ENCODE results near the gene ABCC8. TPM values are rescaled to one million over a fixed set of nuclear protein-coding genes. Genes with fewer than 3 reads are reported as not detected.

Gene ABCC8
- total RNA-seq, 1 donor from 2014 or later = not detected

DNA sequence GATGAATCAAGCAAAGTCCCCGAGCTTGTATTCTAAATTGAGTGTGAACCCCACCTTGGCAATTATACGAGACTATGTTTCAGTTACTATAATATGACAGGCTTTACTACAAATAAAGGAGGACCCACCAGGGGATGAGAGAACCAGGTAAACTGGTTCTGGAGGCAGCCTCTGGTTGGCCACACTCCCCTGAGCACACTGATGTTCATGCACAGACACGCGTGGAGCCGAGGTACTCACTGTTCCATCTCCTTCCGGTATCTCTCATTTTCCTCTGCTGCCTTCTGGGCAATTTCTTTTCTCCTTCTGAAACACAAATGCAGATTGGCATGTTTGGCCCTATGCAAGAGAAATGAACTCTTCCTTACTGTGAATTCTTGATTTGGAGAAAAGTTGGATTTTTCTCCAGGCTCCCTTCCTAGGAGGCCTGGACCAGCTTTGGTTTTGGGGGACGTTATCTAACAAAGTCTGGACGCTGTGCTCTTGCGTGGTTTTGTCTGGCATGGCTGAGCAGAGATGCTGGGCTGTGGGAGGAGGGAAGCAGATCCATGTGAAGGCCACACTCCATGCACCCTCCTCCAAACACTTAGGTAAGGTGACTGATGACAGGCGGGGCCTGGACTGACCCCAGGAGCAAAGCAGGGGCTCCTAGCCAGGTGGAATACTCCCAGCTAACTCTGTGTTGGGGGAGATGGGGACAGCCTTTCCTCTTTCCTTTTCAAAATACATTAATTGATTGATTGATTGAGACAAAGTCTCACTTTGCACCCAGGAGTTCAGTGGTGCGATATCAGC lies 44.7 kb upstream of the ABCC8 start:
- POLR2A ChIA-PET = no interaction called here
- no peaks in the 10 kb centered on the region for H3K4me1 Mint-ChIP-seq

DNA sequence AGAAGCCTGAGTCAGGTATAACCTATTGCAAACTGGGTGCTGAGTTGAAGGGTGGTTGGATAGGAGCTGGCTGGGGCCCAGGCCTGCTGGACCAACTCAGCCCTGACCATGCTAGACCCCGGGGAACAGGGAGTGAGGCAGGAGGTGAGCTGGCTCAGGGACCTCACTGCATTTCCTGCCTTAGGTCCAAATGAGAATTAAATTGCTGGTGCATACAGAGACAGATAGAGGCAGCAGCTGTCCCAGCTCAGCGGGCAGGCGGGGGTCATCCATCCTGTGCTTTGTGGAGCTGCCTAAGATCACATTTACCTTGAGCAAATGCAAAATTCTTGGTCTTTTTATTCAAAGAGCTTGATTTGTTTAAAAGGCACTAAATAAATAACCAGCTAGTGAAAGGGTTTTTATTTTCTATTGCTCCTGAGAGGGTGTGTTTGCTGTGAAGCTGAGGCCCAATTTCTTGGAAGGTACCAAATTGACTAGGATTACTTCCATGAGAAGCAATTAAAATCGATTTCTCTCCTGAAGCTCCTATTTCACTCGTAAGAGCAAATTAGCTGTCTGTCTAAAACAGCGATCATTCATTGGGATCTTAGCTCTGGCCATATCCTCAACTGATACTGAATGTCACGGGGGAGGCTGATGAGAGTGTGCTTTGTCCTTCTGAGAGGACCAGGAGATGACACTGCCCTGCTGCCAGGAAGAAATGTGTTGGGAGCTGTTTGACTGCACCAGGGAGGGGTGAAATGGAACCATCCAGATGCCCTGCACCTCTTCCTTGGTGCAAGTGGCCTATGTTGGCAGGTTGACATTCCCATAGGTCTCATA lies 42.6 kb upstream of the ABCC8 start:
- Mint-ChIP-seq H3K27me3 (peaks cover 18% of the 10 kb centered on the region), H3K36me3 (ENCODE audit: low read depth) (no peaks in the 10 kb centered on the region), H3K4me1 (no peaks in the 10 kb centered on the region), H3K4me3 (no peak overlapping the region), H3K9me3 (no peaks in the 10 kb centered on the region), H3K27ac (no peak overlapping the region)
- TF ChIP-seq, protein P1, sequence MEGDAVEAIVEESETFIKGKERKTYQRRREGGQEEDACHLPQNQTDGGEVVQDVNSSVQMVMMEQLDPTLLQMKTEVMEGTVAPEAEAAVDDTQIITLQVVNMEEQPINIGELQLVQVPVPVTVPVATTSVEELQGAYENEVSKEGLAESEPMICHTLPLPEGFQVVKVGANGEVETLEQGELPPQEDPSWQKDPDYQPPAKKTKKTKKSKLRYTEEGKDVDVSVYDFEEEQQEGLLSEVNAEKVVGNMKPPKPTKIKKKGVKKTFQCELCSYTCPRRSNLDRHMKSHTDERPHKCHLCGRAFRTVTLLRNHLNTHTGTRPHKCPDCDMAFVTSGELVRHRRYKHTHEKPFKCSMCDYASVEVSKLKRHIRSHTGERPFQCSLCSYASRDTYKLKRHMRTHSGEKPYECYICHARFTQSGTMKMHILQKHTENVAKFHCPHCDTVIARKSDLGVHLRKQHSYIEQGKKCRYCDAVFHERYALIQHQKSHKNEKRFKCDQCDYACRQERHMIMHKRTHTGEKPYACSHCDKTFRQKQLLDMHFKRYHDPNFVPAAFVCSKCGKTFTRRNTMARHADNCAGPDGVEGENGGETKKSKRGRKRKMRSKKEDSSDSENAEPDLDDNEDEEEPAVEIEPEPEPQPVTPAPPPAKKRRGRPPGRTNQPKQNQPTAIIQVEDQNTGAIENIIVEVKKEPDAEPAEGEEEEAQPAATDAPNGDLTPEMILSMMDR (IDR thresholded peaks at IDR 0.05) = no peak
- DNase-seq = no peak
- ChIA-PET POLR2A (no interaction called here), CTCF (interaction anchor here (1.0 kb wide), 1 partner anchor 13 kb away, joined by 4 read pairs; no protein-coding TSS in a partner anchor)
- intact Hi-C loops (cut with micrococcal nuclease) = no loop called here
- no peak for ATAC-seq (ENCODE audit: low read depth)

More for the DNA sequence above, 44.7 kb upstream of the ABCC8 start:
- CTCF ChIA-PET = interaction anchor here (1.4 kb wide), 1 partner anchor 17 kb away, joined by 3 read pairs; no protein-coding TSS in a partner anchor
- Mint-ChIP-seq H3K36me3 (ENCODE audit: low read depth) (no peaks in the 10 kb centered on the region), H3K4me3 (no peak overlapping the region), H3K9me3 (no peaks in the 10 kb centered on the region), H3K27me3 (peaks cover 13% of the 10 kb centered on the region), H3K27ac (no peak overlapping the region)
- DNase-seq = no peak
- intact Hi-C loops (cut with micrococcal nuclease) = no loop called here
- TF ChIP-seq, protein P1 (IDR thresholded peaks at IDR 0.05) = no peak
- no peak for ATAC-seq (ENCODE audit: low read depth)

DNA sequence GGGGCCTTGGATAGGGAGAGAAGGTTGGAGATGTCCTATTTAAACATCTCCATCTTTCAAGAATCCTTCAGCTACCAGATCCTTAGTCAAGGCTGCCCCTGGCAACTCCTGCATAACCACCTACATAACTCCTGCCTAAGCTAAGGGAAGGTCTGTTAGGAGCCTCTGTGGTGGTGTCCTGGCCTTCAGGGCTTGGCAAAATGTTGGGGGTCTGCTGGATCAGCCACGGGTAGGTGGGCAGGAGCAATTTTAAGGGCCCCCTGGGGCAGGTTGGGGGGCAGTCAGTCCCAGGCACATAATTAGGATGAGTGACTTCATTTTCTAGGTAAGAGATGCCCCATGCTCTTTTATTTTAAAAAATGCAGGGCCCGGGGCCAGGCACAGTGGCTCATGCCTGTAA lies 41.7 kb upstream of the ABCC8 start:
- DNase-seq (no peak), ATAC-seq (ENCODE audit: low read depth) (no peak)
- Mint-ChIP-seq H3K9me3 (no peaks in the 10 kb centered on the region), H3K4me3 (no peak overlapping the region), H3K36me3 (ENCODE audit: low read depth) (no peaks in the 10 kb centered on the region), H3K27ac (no peak overlapping the region), H3K4me1 (no peaks in the 10 kb centered on the region), H3K27me3 (peaks cover 18% of the 10 kb centered on the region)
- ChIA-PET CTCF (no interaction called here), POLR2A (no interaction called here)
- intact Hi-C loops (cut with micrococcal nuclease) = no loop called here
- TF ChIP-seq, protein P1 (IDR thresholded peaks at IDR 0.05) = no peak

DNA sequence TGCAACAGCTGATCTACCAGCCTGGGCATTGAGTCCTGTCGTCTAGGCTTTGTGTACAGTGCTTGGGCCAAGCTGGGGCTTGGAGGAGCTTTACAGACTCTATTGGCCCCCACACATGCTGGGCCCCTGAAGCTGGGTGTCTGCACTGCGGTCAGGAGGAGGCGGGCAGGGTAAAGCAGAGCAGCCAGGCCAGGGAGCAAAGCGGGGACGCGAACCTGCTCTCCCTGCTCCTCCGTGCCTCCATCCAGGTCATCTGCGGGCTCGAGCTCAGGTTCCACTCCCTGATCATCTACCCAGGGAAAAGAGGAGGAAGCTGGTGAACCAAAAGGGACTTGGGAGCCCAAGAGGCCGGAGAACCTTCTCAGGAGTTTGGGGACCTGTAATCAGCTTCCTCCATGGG lies 40.5 kb upstream of the ABCC8 start:
- Mint-ChIP-seq H3K4me1 (no peaks in the 10 kb centered on the region), H3K27me3 (peaks cover 20% of the 10 kb centered on the region), H3K36me3 (ENCODE audit: low read depth) (no peaks in the 10 kb centered on the region), H3K9me3 (no peaks in the 10 kb centered on the region), H3K4me3 (no peak overlapping the region), H3K27ac (no peak overlapping the region)
- TF ChIP-seq, protein P1 (IDR thresholded peaks at IDR 0.05) = no peak
- ChIA-PET POLR2A (no interaction called here), CTCF (no interaction called here)
- ATAC-seq (ENCODE audit: low read depth) (no peak), DNase-seq (no peak)
- intact Hi-C loops (cut with micrococcal nuclease) = no loop called here

DNA sequence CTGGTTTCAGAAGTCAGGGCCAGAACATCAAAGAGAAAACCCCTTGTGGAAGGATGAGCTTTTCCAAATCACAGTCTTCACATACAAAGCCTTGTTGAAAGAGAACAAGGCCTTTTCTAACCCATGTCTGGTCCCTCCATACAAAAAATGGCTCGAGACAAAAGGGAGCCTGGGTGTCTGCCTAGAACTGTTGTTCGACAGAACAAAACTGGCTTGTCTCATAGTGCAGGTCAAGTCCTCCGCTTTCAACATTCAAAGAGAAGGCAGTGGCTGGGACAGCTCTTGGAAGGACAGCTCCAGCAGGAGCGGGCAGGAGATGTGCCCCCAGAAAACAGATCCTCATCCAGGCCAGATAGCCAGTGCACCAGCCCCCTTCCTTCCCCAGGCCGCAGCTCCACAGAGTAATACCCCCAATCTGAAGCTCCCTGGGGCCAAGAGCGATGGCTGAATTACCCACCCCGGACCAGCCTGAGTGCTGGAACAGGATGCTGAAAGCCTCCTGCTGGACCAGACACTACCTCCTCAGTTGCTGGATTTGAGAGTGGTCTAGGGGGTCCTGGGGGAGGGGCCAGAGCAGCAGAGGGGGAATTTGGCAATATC lies 40.0 kb upstream of the ABCC8 start:
- Mint-ChIP-seq H3K27ac (no peak overlapping the region), H3K9me3 (no peaks in the 10 kb centered on the region)
- POLR2A ChIA-PET = no interaction called here

More for the DNA sequence above, 40.0 kb upstream of the ABCC8 start:
- Mint-ChIP-seq H3K27me3 (peaks cover 20% of the 10 kb centered on the region), H3K4me3 (no peak overlapping the region), H3K36me3 (ENCODE audit: low read depth) (no peaks in the 10 kb centered on the region), H3K4me1 (no peaks in the 10 kb centered on the region)
- TF ChIP-seq, protein P1 (IDR thresholded peaks at IDR 0.05) = no peak
- DNase-seq (no peak), ATAC-seq (ENCODE audit: low read depth) (no peak)
- CTCF ChIA-PET = no interaction called here
- intact Hi-C loops (cut with micrococcal nuclease) = no loop called here
